Activated T-helper 2 cell treated with anti-CD3 and anti-CD28 coated beads, Interferon-gamma antibody, Interleukin-2, Interleukin-4, amounts not matched to agents 10 μg/mL and 5 μg/mL and 100 μg/mL, durations not matched to agents 14 hours and 24 hours and 36 hours (primary cell): Measurements from ENCODE around the gene CASP10. TPM values are rescaled to one million over a fixed set of nuclear protein-coding genes. Genes with fewer than 3 reads are reported as not detected.
A peak's percentile ranks its signal among the peaks of the same experiment; 100 is the strongest.

Experiments
- DNase-seq: peaks from one replicate; pipeline ENCODE4 v3.0.0; 2021; ENCODE audit warnings: low spot score
- H3K27ac Mint-ChIP-seq: one replicate; pipeline ENCODE4 v1.8.0; 2021; ENCODE audit warnings: mixed read lengths
- H3K27me3 Mint-ChIP-seq: one replicate; pipeline ENCODE4 v1.8.0; 2021; ENCODE audit warnings: low read depth, mixed read lengths
- H3K36me3 Mint-ChIP-seq: one replicate; pipeline ENCODE4 v1.8.0; 2021; ENCODE audit warnings: low read depth, mixed read lengths
- H3K4me1 Mint-ChIP-seq: one replicate; pipeline ENCODE4 v1.8.0; 2021; ENCODE audit warnings: low read depth, mixed read lengths
- H3K4me3 Mint-ChIP-seq: one replicate; pipeline ENCODE4 v1.8.0; 2021; ENCODE audit warnings: low read depth, mild to moderate bottlenecking, moderate library complexity, mixed read lengths
- H3K9me3 Mint-ChIP-seq: one replicate; pipeline ENCODE4 v1.8.0; 2021; ENCODE audit warnings: mixed read lengths
- intact Hi-C: fragments of 100-400 bp; cut with micrococcal nuclease; formaldehyde crosslinking; loops from one replicate; pipeline ENCODE4 v1.15.1; 2023
- total RNA-seq: library from RNA; stranded (reverse); gene quantifications from 2 replicates; pipeline ENCODE4 v1.2.3, GENCODE V29; 2022

Gene CASP10
- total RNA-seq, 1 donor from 2014 or later: 14.3 TPM

DNA sequence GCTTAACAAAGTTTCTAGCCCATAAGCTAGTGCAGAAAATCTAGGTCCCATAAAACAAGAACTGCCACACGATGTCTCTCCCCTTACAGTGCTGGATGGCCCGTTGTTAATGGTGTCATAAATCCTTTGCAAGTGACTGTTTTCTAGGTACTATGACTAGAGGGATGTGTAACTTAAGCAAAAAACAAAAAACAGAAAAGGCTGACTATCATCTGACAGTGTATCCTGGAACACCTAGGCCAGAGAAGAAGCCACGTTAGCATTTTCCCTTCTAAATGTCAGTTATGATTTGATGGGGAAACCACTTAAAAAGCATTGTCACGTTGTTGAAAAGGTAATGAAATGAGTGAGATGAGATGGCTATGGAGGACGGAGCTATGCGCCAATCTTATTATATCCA lies 79.8 kb downstream of the CASP10 start:
- Mint-ChIP-seq H3K4me1 (peaks cover 69% of the 10 kb centered on the region), H3K27me3 (no peaks in the 10 kb centered on the region), H3K4me3 (peak overlapping the region; percentile 78), H3K36me3 (peaks cover 45% of the 10 kb centered on the region), H3K27ac (peak overlapping the region; percentile 84), H3K9me3 (no peaks in the 10 kb centered on the region)
- intact Hi-C loops: loop anchor here (1.0 to 10.0 kb wide), 5 partner anchors 8 to 1002 kb away; partner anchors contain the start of gene NOP58
- no peak for DNase-seq

DNA sequence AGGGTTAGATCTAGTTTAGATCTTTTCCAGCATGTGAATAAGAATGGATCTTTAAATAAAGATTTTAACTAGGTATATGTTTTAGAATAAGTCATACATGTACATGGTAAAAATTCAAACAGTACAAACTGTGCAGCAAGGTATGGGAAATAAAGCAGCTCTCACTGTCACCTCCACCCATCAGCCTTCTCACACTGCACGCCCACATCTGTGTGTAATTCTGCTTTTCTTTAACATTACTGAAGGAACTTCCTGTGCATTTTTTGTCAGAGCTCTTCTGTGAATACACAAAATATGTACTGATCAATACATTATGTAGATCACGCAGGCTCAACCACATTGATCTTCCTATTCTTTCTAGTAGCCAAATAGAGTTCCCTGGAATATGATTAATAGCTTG lies 80.8 kb downstream of the CASP10 start:
- Mint-ChIP-seq H3K27me3 (no peaks in the 10 kb centered on the region), H3K9me3 (no peaks in the 10 kb centered on the region), H3K4me1 (peaks cover 65% of the 10 kb centered on the region), H3K36me3 (peaks cover 51% of the 10 kb centered on the region), H3K27ac (peak overlapping the region; percentile 84), H3K4me3 (peak overlapping the region; percentile 54)
- DNase-seq: no peak
- intact Hi-C loops: loop anchor here (1.0 to 10.0 kb wide), 5 partner anchors 9 to 1001 kb away; partner anchors contain the start of gene NOP58

- intact Hi-C loops: loop anchor here (5.0 to 10.0 kb wide), 3 partner anchors 98 to 1000 kb away; partner anchors contain the start of gene NOP58
- Mint-ChIP-seq H3K27ac (peak overlapping the region; percentile 84), H3K4me3 (peak overlapping the region; percentile 54), H3K36me3 (peaks cover 59% of the 10 kb centered on the region), H3K4me1 (peaks cover 64% of the 10 kb centered on the region), H3K9me3 (no peaks in the 10 kb centered on the region), H3K27me3 (no peaks in the 10 kb centered on the region)
- DNase-seq: no peak
Measured at GRCh38 chr2:201264472-201265173, 81.7 kb downstream of the CASP10 start.

GRCh38 chr2:201266629-201267028 lies 83.7 kb downstream of the CASP10 start:
- Mint-ChIP-seq H3K27me3 (no peaks in the 10 kb centered on the region), H3K4me1 (peaks cover 66% of the 10 kb centered on the region), H3K27ac (peak overlapping the region; percentile 47), H3K4me3 (no peak overlapping the region), H3K9me3 (no peaks in the 10 kb centered on the region), H3K36me3 (peaks cover 68% of the 10 kb centered on the region)
- intact Hi-C loops: loop anchor here (10.0 kb wide), 1 partner anchor 998 kb away; the partner anchor contains the start of gene NOP58
- no peak for DNase-seq

DNA sequence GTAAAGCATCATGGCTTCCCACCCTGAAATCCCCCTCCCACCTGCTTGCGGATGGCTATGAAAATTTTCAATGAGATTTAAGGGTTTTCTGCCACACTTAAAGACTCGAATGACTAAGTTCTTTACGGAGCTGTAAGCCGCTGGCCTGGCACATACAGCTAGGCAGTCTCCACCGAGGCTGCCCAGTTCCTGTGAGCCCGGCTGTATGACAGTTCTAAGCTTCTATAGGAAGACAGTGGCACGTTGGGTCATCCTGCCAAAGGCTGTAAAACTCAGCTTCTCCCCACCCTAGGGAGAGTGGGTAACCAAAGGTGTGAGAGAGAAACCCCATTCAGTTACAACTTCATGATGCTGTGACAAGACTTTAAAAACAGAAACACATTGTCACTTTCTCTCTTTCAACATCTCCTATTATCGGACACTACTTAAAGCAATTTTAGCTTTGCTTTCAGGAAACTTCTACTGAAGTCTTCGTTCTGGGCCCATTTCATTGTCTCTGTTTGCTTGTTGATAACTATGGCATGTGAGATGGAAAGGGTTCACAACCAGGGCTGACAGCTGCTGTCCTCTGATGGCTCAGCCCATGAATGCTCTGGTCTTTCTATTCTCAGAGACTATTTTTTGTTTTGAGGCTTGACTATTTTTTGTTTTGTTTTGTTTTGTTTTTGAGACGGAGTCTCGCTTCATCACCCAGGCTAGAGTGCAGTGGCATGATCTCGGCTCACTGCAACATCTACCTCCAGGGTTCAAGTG lies 84.5 kb downstream of the CASP10 start:
- Mint-ChIP-seq H3K27me3 (no peaks in the 10 kb centered on the region), H3K27ac (no peak overlapping the region), H3K36me3 (peaks cover 70% of the 10 kb centered on the region), H3K9me3 (no peaks in the 10 kb centered on the region), H3K4me3 (no peak overlapping the region), H3K4me1 (peaks cover 66% of the 10 kb centered on the region)
- intact Hi-C loops: loop anchor here (10.0 kb wide), 1 partner anchor 997 kb away; the partner anchor contains the start of gene NOP58
- DNase-seq: no peak

GRCh38 chr2:201269764-201270163 lies 86.8 kb downstream of the CASP10 start:
- DNase-seq: no peak
- Mint-ChIP-seq H3K4me1 (peaks cover 57% of the 10 kb centered on the region), H3K27ac (no peak overlapping the region), H3K4me3 (no peak overlapping the region), H3K9me3 (no peaks in the 10 kb centered on the region), H3K36me3 (peaks cover 86% of the 10 kb centered on the region), H3K27me3 (no peaks in the 10 kb centered on the region)
- intact Hi-C loops: loop anchor here (5.0 to 10.0 kb wide), 2 partner anchors 37 to 995 kb away; partner anchors contain the start of gene NOP58

DNA sequence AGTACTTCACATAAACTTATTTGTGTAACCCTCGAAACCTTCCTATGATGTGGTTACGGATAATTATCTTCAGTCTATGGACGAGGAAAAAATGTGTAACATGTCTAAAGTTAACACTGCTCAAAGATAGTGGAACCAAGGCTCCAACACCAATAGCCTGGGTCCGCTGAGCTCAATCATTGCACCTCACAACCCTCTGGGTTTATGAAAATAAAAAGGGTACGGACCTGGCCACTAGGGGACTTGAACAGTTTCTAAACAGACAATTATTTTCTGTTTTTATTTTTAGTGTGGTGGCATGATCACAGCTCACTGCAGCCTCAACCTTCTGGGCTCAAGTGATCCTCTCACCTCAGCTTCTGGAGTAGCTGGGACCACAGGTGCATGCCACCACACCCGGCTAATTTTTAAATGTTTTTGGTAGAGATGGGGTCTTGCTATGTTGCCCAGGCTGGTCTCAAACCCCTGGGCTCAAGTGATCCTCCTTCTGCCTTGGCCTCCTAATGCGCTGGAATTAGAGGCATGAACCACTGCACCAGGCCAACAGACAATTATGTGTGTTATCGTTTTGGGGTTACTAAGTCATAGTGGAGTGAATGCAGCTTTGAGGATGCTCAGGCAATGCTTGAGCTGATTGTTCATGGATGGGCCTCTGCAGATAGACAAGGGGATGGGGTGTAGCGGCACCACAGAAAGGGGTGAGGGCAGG lies 87.5 kb downstream of the CASP10 start:
- Mint-ChIP-seq H3K27ac (peak overlapping the region; percentile 51), H3K36me3 (peaks cover 88% of the 10 kb centered on the region), H3K27me3 (no peaks in the 10 kb centered on the region), H3K9me3 (no peaks in the 10 kb centered on the region), H3K4me3 (no peak overlapping the region), H3K4me1 (peaks cover 55% of the 10 kb centered on the region)
- intact Hi-C loops: loop anchor here (5.0 kb wide), 1 partner anchor 38 kb away; no protein-coding TSS in a partner anchor
- DNase-seq: no peak

DNA sequence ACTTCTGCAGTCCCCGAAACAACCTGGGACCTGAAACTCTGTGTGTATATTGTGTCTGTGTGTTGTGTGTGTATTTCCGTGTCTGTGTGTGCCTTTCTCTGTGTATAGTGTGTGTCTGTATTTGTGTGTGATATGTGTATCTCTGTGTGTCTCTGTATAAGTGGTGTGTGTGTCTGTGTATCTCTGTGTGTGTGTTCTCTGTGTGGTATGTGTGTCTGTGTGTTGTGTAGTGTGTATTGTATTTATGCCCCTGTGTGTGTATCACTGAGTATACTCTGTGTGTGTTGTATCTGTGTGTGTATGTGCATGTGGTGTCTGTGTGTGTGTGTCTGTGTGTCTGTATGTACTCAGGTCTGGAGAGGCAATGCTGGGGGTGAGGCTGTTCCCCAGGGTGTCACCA lies 89.0 kb downstream of the CASP10 start:
- Mint-ChIP-seq H3K9me3 (no peaks in the 10 kb centered on the region), H3K27ac (peak overlapping the region; percentile 29), H3K27me3 (no peaks in the 10 kb centered on the region), H3K4me3 (no peak overlapping the region), H3K4me1 (peaks cover 47% of the 10 kb centered on the region), H3K36me3 (peaks cover 88% of the 10 kb centered on the region)
- intact Hi-C loops: loop anchor here (5.0 kb wide), 1 partner anchor 40 kb away; no protein-coding TSS in a partner anchor
- no peak for DNase-seq

- Mint-ChIP-seq H3K9me3 (no peaks in the 10 kb centered on the region), H3K4me3 (no peak overlapping the region), H3K4me1 (peaks cover 39% of the 10 kb centered on the region), H3K27ac (no peak overlapping the region), H3K27me3 (no peaks in the 10 kb centered on the region), H3K36me3 (peaks cover 88% of the 10 kb centered on the region)
- no peak for DNase-seq
- intact Hi-C loops: loop anchor here (5.0 kb wide), 1 partner anchor 41 kb away; no protein-coding TSS in a partner anchor
Measured at GRCh38 chr2:201273330-201273983, 90.5 kb downstream of the CASP10 start.

DNA sequence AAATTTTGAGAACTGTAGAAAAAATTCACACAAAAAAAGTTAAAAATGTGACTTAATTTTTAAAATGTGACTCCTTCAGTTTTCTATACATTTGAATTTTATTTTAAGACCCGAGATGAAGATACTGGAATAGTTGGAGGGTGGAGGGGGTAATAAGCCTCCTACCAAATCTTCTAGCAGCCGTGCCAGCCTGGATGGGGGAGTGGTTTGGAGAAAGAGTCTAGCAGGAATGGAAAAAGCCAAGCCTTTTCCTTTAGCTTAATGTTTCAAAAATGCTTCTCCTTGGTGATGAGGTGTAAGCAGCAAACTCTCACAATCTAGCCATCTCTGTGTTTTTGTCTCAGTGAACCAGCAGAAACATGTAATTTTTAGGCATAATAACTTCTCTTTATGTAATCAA lies 92.1 kb downstream of the CASP10 start:
- H3K4me3 Mint-ChIP-seq: no peak overlapping the region
- H3K9me3 Mint-ChIP-seq: no peaks in the 10 kb centered on the region
- H3K4me1 Mint-ChIP-seq: peaks cover 36% of the 10 kb centered on the region
- no peak overlapping the region for H3K27ac Mint-ChIP-seq
- intact Hi-C loops: no loop called here
- H3K36me3 Mint-ChIP-seq: peaks cover 88% of the 10 kb centered on the region
- no peak for DNase-seq
- H3K27me3 Mint-ChIP-seq: no peaks in the 10 kb centered on the region

- H3K27ac Mint-ChIP-seq: no peak overlapping the region
- peaks cover 32% of the 10 kb centered on the region for H3K4me1 Mint-ChIP-seq
- peaks cover 88% of the 10 kb centered on the region for H3K36me3 Mint-ChIP-seq
Measured at GRCh38 chr2:201275990-201276389, 93.0 kb downstream of the CASP10 start.

DNA sequence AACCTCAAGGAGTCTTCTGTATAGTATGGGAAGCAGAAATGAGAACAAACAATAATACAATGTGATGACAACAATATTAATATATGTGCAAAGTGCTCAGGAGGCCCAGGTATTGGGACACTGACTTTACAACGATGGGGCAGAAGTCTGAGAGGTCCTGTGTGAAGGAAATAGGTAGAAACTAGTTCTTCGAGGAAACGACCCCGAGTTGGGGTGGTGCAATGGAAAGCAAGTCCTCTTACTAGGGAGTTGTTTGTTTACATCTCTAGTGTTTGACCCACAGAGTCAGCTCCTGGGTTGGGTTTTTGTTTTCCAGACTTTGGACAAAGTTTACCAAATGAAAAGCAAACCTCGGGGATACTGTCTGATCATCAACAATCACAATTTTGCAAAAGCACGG lies 93.6 kb downstream of the CASP10 start:
- H3K4me3 Mint-ChIP-seq: no peak overlapping the region
- peaks cover 87% of the 10 kb centered on the region for H3K36me3 Mint-ChIP-seq
- H3K4me1 Mint-ChIP-seq: peaks cover 27% of the 10 kb centered on the region
- intact Hi-C loops: no loop called here
- no peak for DNase-seq
- no peaks in the 10 kb centered on the region for H3K27me3 Mint-ChIP-seq
- no peak overlapping the region for H3K27ac Mint-ChIP-seq
- H3K9me3 Mint-ChIP-seq: no peaks in the 10 kb centered on the region

More at GRCh38 chr2:201275990-201276389, 93.0 kb downstream of the CASP10 start:
- no peaks in the 10 kb centered on the region for H3K27me3 Mint-ChIP-seq
- intact Hi-C loops: no loop called here
- H3K9me3 Mint-ChIP-seq: no peaks in the 10 kb centered on the region
- no peak for DNase-seq
- no peak overlapping the region for H3K4me3 Mint-ChIP-seq
